CD4-positive, alpha-beta T cell treated with Interleukin-6 for 4 hours (primary cell): Measurements from ENCODE around the gene COMMD10.
"Not testable (repeated sequence)": the region's sequence is repeated elsewhere in the genome, so short reads cannot be mapped to it uniquely, and the experiment has no call there.

Experiments used
- DNase-seq: peaks from one replicate; pipeline ENCODE4 v3.0.0-alpha.2; 2020; ENCODE audit warnings: mixed read lengths

Gene COMMD10

GRCh38 chr5:116084871-116085715, at the start of gene COMMD10:
Gene COMMD10, plus strand, starts transcription at chr5:116085025.
- DNase-seq: peak; percentile 74

DNA sequence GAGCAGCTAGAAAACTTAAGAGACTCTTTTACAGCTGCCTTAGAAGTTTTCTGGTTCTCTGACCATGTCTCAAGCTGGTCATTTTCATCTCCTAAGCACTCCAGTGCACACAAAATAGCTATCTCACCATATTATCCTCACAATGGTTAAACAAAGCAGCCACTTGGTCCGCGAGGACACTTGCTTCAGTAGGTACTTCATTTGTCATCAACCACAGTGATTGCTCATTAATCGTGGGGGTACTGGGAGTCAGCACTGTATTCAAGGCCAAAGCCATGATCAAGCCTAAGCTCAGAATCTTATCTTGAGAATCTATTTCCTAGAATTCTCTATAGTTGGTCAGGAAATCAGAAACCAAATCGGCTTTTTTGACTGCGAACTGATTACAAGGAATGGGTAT, 49.7 kb upstream of the COMMD10 start:
- no peak for DNase-seq

DNA sequence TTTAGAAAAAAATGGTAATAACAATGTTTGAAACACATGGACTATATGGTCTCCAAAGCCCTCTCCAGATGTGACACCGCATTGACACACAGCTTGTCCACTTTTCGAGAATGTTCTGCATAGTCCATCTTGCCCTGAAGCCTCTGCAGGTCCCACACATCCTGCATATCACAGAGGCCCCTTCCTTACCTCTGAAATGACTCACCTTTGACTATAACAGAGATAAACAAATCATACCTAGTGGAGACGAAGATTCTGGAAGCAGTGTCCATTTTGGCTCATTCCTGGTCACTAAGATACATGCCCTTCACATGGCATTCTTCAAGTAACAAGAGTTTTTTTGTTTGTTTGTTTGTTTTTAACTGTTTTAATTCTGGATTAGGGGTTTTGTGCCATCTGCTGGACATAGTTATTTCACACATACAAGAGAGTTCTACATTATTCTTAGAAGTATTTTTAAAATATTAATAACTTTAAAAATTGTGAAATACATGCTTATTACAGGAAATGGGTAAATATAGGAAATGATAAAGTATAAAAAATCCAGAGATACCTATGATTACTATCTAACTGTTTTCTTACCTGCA, 47.5 kb upstream of the COMMD10 start:
- no peak for DNase-seq

- DNase-seq: no peak
Observed at GRCh38 chr5:116038817-116039216, 46.0 kb upstream of the COMMD10 start.

DNA sequence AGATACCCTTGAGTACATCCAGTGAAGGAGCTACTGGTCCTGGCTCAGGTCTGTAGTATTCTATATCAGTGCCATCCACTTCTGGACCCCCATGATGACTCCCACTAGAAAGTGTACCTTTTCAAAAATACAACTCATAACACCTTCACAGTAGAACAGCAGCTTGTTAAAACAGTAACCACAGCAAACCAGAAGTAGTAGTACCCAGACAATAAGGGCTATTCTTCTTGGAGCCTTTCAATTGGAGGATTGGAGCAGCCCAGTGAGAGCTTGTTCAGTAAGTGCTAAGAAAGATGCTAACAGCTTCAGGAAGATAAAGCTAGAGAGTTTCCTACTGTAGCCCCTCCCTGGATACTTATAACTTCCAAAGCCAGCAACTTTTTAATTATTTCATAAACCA, 42.5 kb upstream of the COMMD10 start:
- no peak for DNase-seq

DNA sequence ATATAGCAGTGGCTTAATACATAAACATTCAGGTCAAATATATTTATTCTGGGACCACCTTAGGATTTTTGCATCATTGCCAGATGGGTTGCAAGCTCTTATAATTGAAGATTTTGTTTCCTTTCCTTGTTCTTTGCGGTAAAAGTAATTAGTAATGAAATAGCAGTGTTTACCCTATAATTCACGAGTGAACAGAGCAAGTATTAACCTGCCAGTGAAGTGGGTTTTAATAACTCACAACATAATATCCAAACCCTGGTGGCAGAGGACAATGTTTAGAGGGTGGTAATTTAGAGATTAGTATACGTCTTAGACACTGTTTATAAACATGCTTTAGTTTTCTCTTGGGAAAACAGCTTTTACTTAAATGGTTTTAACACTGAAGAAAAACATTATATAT, 40.8 kb upstream of the COMMD10 start:
- no peak for DNase-seq

- DNase-seq: no peak
Observed at GRCh38 chr5:116045821-116046220, 39.0 kb upstream of the COMMD10 start.

GRCh38 chr5:116046261-116046660, 38.6 kb upstream of the COMMD10 start:
- DNase-seq: no peak

- DNase-seq: no peak
Observed at GRCh38 chr5:116046823-116047222, 38.0 kb upstream of the COMMD10 start.

GRCh38 chr5:116058346-116058936, 26.4 kb upstream of the COMMD10 start:
- DNase-seq: no peak

DNA sequence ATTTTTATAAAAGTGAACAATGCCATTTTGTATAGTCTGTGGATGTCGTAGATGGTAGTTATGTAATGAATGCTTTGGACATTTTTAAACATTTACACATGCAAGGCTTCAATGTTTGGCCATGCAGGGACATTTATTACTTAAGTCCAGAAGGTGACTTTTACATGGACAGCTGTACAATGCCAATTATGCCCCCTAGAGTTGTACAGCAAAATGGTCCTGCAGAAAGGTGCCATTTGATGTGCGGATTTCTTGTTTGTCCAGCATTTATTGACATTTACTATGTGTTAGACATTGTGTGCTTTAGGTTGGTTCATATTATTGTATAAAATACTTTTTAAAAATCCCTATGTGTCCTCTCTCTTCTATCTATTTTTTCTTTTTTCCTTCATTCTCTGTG, 22.5 kb upstream of the COMMD10 start:
- DNase-seq: no peak

DNA sequence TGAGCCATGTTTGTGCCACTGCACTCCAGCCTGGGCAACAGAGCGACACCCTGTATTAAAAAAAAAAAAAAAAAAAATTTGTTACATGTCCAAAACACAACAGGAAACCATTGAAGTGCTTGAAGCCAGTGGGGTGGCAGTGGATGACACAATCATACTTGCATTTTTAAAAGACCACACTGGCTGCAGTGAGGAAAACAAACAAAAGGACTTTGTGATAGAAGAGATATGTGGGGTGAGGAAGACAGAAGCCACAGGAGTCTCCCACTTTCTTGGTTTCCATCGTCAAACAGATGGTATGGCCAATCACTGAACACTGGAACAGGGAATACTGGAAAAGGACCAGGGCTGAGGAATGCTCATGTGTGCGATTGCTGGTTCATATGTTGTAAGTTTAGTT, 20.9 kb upstream of the COMMD10 start:
- DNase-seq: no peak

- DNase-seq: peak; percentile 51
Observed at GRCh38 chr5:116068028-116068632, 16.7 kb upstream of the COMMD10 start.

GRCh38 chr5:116071211-116071610, 13.6 kb upstream of the COMMD10 start:
- no peak for DNase-seq

GRCh38 chr5:116075191-116075831, 9.5 kb upstream of the COMMD10 start:
- no peak for DNase-seq

DNA sequence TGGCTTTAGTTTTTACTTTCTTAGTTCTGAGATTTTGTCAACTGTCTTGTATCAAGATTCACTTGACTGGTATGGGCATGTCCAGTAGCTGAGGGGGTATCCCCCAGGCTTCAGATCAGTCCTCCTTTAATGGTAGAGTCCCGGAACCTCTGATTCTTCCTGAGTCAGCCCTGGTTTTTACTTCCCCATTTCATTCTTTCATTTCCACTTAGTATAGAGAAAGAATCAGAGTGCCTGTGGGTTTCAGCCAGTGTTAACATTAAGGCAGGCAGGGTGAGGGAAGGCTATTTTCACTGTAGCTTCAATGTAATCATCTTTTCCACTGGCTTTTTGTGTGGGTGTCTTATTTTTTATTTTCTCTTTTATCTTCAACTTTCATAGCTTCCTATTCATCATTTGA, 8.3 kb upstream of the COMMD10 start:
- DNase-seq: no peak

DNA sequence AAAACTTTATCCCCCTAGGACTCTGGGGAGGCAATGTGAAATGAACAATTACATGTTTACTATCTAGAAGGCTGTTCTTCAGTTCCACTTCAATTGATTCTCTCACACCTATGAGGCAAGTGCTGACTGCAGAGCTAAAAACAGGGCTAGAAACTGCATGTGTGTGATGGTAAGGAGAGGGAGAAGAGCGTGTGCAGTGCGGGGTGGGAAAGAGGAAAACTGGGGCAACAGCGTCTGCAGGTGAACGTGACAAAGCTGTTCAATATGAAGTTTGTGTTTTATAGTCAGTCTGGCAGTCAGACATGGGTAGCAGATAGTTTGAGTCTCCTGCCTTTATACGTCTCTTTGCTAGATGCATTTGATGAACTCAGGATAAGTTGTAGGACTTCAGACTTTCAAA, 6.6 kb upstream of the COMMD10 start:
- no peak for DNase-seq

- peak; percentile 46 for DNase-seq
Observed at GRCh38 chr5:116084287-116084691, 536 bp upstream of the COMMD10 start.

DNA sequence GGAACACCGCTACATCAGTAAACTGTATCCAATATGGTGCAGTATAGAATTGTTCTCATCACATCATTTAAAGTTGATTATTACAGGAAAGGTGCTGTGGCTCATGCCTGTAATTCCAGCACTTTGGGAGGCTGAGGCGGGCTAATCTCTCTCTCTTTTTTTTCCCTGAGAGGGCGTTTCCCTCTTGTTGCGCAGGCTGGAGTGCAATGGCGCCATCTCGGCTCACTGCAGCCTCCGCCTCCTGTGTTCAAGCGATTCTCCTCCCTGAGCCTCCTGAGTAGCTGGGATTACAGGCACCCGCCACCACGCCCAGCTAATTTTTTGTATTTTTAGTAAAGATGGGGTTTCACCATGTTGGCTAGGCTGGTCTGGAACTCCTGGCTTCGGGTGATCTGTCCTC, 1.5 kb downstream of the COMMD10 start:
- DNase-seq: not testable (repeated sequence)

GRCh38 chr5:116088062-116088461, 3.2 kb downstream of the COMMD10 start:
- DNase-seq: no peak

DNA sequence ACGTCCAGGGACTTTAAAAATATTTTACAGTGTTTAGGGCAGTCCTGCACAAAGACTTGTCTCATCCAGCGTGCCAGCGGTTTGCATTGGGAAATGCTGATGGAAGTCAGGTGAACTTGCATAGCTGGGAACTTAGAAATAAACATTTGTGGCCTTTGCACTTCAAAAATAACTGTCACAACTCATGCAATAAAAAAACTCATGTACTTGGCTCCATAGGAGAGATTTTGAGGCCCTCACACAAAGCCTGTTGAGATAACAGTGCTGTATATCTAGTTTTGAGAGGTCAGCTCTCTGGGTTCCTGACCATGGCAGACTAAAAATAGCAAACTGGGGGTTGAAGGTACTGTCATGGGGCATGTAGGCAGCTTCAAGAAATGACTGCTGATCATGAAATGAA, 5.5 kb downstream of the COMMD10 start:
- DNase-seq: no peak

DNA sequence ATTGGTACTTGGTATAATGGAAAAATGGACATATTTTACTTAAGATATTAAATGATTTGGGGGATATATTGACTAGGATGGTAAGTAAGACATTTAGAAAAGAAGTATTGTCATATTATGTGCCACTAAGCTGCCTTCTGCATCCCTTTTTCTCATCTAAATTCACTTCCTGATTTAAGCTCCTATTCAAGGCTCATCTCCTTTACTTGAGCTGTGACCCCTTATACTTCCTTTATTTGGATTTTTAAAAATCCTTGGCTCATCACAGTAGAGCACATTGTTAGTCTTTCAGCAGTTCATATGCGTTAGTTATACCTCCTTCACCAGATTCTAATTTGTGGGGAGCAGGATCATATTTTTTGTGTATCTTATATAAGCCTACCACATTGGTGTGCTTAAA, 6.6 kb downstream of the COMMD10 start:
- no peak for DNase-seq

DNA sequence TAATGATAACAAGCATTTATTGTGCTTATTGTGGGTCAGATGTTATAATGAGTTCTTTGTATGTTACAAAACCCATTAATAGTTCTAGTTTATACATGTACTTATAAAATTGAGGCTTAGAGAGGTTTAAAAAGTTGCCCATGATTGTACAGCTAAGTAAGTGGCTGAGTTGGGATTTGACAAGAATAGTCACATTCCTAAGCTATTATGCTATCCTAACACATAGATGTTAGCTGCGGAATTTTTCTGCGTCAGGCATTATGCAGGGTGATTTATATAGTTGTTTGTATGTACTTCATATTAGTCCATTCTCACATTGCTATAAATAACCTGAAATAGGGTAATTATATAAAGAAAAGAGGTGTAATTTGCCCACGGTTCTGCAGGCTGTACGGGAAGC, 12.5 kb downstream of the COMMD10 start:
- DNase-seq: no peak
